HL-60 (cell line): ENCODE data around the gene SYNRG.

Experiments
- TF ChIP-seq, protein P1 (sequence below): IDR thresholded peaks from one replicate; pipeline ENCODE4 v1.5.1; 2011; ENCODE audit warnings: low read length, control low read depth, inconsistent platforms; ENCODE audit not compliant: insufficient read depth
- TF ChIP-seq, protein P2 (sequence below): IDR thresholded peaks from 2 replicates; pipeline ENCODE4 v1.6.1; 2012; ENCODE audit warnings: low read depth; ENCODE audit not compliant: insufficient replicate concordance

DNA sequence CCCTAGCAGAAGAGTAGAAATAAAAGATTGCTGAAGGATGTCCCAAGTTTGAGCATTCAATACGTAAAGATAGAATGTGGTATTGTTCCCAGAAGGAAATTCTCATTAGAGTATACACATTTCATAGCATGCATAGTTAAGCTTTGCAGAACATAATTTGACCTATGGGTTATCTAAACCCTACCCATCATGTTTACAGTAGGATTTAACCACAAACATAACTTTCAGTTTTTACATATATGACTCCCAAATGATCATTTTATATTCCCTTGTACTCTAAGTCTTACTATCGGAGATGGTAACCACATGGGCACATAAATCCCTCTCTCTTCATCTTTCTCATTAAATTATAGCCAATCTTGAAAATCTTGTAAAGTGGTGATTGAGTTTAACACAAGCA, 50.9 kb downstream of the SYNRG start:
- TF ChIP-seq, protein P1, sequence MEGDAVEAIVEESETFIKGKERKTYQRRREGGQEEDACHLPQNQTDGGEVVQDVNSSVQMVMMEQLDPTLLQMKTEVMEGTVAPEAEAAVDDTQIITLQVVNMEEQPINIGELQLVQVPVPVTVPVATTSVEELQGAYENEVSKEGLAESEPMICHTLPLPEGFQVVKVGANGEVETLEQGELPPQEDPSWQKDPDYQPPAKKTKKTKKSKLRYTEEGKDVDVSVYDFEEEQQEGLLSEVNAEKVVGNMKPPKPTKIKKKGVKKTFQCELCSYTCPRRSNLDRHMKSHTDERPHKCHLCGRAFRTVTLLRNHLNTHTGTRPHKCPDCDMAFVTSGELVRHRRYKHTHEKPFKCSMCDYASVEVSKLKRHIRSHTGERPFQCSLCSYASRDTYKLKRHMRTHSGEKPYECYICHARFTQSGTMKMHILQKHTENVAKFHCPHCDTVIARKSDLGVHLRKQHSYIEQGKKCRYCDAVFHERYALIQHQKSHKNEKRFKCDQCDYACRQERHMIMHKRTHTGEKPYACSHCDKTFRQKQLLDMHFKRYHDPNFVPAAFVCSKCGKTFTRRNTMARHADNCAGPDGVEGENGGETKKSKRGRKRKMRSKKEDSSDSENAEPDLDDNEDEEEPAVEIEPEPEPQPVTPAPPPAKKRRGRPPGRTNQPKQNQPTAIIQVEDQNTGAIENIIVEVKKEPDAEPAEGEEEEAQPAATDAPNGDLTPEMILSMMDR, result no peak
- TF ChIP-seq, protein P2, sequence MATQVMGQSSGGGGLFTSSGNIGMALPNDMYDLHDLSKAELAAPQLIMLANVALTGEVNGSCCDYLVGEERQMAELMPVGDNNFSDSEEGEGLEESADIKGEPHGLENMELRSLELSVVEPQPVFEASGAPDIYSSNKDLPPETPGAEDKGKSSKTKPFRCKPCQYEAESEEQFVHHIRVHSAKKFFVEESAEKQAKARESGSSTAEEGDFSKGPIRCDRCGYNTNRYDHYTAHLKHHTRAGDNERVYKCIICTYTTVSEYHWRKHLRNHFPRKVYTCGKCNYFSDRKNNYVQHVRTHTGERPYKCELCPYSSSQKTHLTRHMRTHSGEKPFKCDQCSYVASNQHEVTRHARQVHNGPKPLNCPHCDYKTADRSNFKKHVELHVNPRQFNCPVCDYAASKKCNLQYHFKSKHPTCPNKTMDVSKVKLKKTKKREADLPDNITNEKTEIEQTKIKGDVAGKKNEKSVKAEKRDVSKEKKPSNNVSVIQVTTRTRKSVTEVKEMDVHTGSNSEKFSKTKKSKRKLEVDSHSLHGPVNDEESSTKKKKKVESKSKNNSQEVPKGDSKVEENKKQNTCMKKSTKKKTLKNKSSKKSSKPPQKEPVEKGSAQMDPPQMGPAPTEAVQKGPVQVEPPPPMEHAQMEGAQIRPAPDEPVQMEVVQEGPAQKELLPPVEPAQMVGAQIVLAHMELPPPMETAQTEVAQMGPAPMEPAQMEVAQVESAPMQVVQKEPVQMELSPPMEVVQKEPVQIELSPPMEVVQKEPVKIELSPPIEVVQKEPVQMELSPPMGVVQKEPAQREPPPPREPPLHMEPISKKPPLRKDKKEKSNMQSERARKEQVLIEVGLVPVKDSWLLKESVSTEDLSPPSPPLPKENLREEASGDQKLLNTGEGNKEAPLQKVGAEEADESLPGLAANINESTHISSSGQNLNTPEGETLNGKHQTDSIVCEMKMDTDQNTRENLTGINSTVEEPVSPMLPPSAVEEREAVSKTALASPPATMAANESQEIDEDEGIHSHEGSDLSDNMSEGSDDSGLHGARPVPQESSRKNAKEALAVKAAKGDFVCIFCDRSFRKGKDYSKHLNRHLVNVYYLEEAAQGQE, result no peak
